IPS-11a (cell line): ENCODE results near the gene SLC30A1.
"Not testable (repeated sequence)": the region's sequence is repeated elsewhere in the genome, so short reads cannot be mapped to it uniquely, and the experiment has no call there.

Source experiments
- H3K4me3 ChIP-seq: one replicate; pipeline ENCODE4 v1.5.1; 2013; ENCODE audit warnings: low read depth, low read length, control low read depth

The SLC30A1 gene

GRCh38 chr1:211586538-211586937 lies 7.6 kb upstream of the SLC30A1 start:
- no peak overlapping the region for H3K4me3 ChIP-seq

- H3K4me3 ChIP-seq = no peak overlapping the region
Measured at GRCh38 chr1:211583011-211583992, 4.3 kb upstream of the SLC30A1 start.

GRCh38 chr1:211581526-211581925 lies 2.6 kb upstream of the SLC30A1 start:
- H3K4me3 ChIP-seq = no peak overlapping the region

GRCh38 chr1:211580303-211580687 lies 1.3 kb upstream of the SLC30A1 start:
- no peak overlapping the region for H3K4me3 ChIP-seq

GRCh38 chr1:211579440-211580302 lies 710 bp upstream of the SLC30A1 start:
- peak overlapping the region; percentile 60 for H3K4me3 ChIP-seq

GRCh38 chr1:211577819-211578639 lies 932 bp downstream of the SLC30A1 start:
- peak overlapping the region; percentile 69 for H3K4me3 ChIP-seq

- H3K4me3 ChIP-seq = peak overlapping the region; percentile 69
Measured at GRCh38 chr1:211577277-211577818, 1.6 kb downstream of the SLC30A1 start.

- H3K4me3 ChIP-seq = peak overlapping the region; percentile 69
Measured at GRCh38 chr1:211576717-211577116, 2.2 kb downstream of the SLC30A1 start.

GRCh38 chr1:211574705-211575104 lies 4.3 kb downstream of the SLC30A1 start:
- H3K4me3 ChIP-seq = no peak overlapping the region

- no peak overlapping the region for H3K4me3 ChIP-seq
Measured at GRCh38 chr1:211571998-211572397, 7.0 kb downstream of the SLC30A1 start.

- not testable (repeated sequence) for H3K4me3 ChIP-seq
Measured at GRCh38 chr1:211570378-211570777, 8.6 kb downstream of the SLC30A1 start.

- H3K4me3 ChIP-seq = no peak overlapping the region
Measured at GRCh38 chr1:211566431-211567025, 12.4 kb downstream of the SLC30A1 start.

- H3K4me3 ChIP-seq = no peak overlapping the region
Measured at GRCh38 chr1:211564084-211564483, 14.9 kb downstream of the SLC30A1 start.

- no peak overlapping the region for H3K4me3 ChIP-seq
Measured at GRCh38 chr1:211559222-211560010, 19.5 kb downstream of the SLC30A1 start.

- H3K4me3 ChIP-seq = no peak overlapping the region
Measured at GRCh38 chr1:211557894-211558625, 20.9 kb downstream of the SLC30A1 start.

GRCh38 chr1:211553549-211553948 lies 25.4 kb downstream of the SLC30A1 start:
- no peak overlapping the region for H3K4me3 ChIP-seq

- H3K4me3 ChIP-seq = no peak overlapping the region
Measured at GRCh38 chr1:211551638-211552460, 27.1 kb downstream of the SLC30A1 start.
